ENCODE results near the gene LCE2D. TPM values are rescaled to one million over a fixed set of nuclear protein-coding genes. Genes with fewer than 3 reads are reported as not detected.

The LCE2D gene
- total RNA-seq (ENCODE audit: low replicate concordance) = not detected in 2 replicates

GRCh38 chr1:152663098-152663497 is at the start of gene LCE2D:
Gene LCE2D (plus strand): TSS chr1:152663380. CDS start chr1:152664106, 726 bp downstream.

GRCh38 chr1:152613511-152613910 is 49.7 kb upstream of the LCE2D start, which contains the start of gene LCE3B:
Gene LCE3B (plus strand): TSS chr1:152613811. CDS start chr1:152613811, 0 bp downstream.

GRCh38 chr1:152622803-152623202 is 40.4 kb upstream of the LCE2D start, which contains the start of gene LCE3A:
Gene LCE3A (minus strand): TSS chr1:152623103. CDS start chr1:152623103, 0 bp downstream.

GRCh38 chr1:152674983-152675382 is 11.8 kb downstream of the LCE2D start, which contains the start of gene LCE2C:
Gene LCE2C (plus strand): TSS chr1:152675279. CDS start chr1:152676016, 737 bp downstream.

GRCh38 chr1:152685823-152686222 is 22.6 kb downstream of the LCE2D start, which contains the start of gene LCE2B:
Gene LCE2B (plus strand): TSS chr1:152686123. CDS start chr1:152686844, 721 bp downstream.

GRCh38 chr1:152697701-152698600 is 34.8 kb downstream of the LCE2D start, which contains the start of gene LCE2A:
Gene LCE2A (plus strand): TSS chr1:152698345. CDS start chr1:152698902, 557 bp downstream.

GRCh38 chr1:152707860-152708259 is 44.7 kb downstream of the LCE2D start, which contains the start of gene LCE4A:
Gene LCE4A (plus strand): TSS chr1:152708160. CDS start chr1:152709076, 916 bp downstream.

Other genes starting within 250 kb of the LCE2D start
- not detected in 2 replicates for gene CRNN, start 249.1 kb upstream of the LCE2D start, total RNA-seq (ENCODE audit: low replicate concordance)
- not detected in 2 replicates for gene LCE5A, start 152.6 kb upstream of the LCE2D start, total RNA-seq (ENCODE audit: low replicate concordance)
- not detected in 2 replicates for gene CRCT1, start 148.9 kb upstream of the LCE2D start, total RNA-seq (ENCODE audit: low replicate concordance)
- not detected in 2 replicates for gene LCE3E, start 96.6 kb upstream of the LCE2D start, total RNA-seq (ENCODE audit: low replicate concordance)
- gene LCE3D, start 82.9 kb upstream of the LCE2D start, total RNA-seq (ENCODE audit: low replicate concordance) = not detected in 2 replicates
- gene LCE3C, start 63.1 kb upstream of the LCE2D start, total RNA-seq (ENCODE audit: low replicate concordance) = not detected in 2 replicates
- not detected in 2 replicates for gene LCE3B, start 49.6 kb upstream of the LCE2D start, total RNA-seq (ENCODE audit: low replicate concordance)
- not detected in 2 replicates for gene LCE3A, start 40.3 kb upstream of the LCE2D start, total RNA-seq (ENCODE audit: low replicate concordance)
- not detected in 2 replicates for gene LCE2C, start 11.9 kb downstream of the LCE2D start, total RNA-seq (ENCODE audit: low replicate concordance)
- gene LCE2B, start 22.7 kb downstream of the LCE2D start, total RNA-seq (ENCODE audit: low replicate concordance) = not detected in 2 replicates
- not detected in 2 replicates for gene LCE2A, start 35.0 kb downstream of the LCE2D start, total RNA-seq (ENCODE audit: low replicate concordance)
- not detected in 2 replicates for gene LCE4A, start 44.8 kb downstream of the LCE2D start, total RNA-seq (ENCODE audit: low replicate concordance)
- not detected in 2 replicates for gene KPRP, start 94.6 kb downstream of the LCE2D start, total RNA-seq (ENCODE audit: low replicate concordance)
- gene LCE1F, start 111.8 kb downstream of the LCE2D start, total RNA-seq (ENCODE audit: low replicate concordance) = not detected in 2 replicates
- gene LCE1E, start 122.9 kb downstream of the LCE2D start, total RNA-seq (ENCODE audit: low replicate concordance) = not detected in 2 replicates
- gene LCE1D, start 133.3 kb downstream of the LCE2D start, total RNA-seq (ENCODE audit: low replicate concordance) = not detected in 2 replicates
- not detected in 2 replicates for gene LCE1C, start 143.3 kb downstream of the LCE2D start, total RNA-seq (ENCODE audit: low replicate concordance)
- not detected in 2 replicates for gene LCE1B, start 148.6 kb downstream of the LCE2D start, total RNA-seq (ENCODE audit: low replicate concordance)
- not detected in 2 replicates for gene LCE1A, start 164.1 kb downstream of the LCE2D start, total RNA-seq (ENCODE audit: low replicate concordance)
- not detected in 2 replicates for gene LCE6A, start 179.5 kb downstream of the LCE2D start, total RNA-seq (ENCODE audit: low replicate concordance)
- not detected in 2 replicates for gene LCE7A, start 196.6 kb downstream of the LCE2D start, total RNA-seq (ENCODE audit: low replicate concordance)
- 0.35 TPM in 1 of 2 replicates, not detected in the other for gene SMCP, start 214.9 kb downstream of the LCE2D start, total RNA-seq (ENCODE audit: low replicate concordance)
- gene IVL, start 245.2 kb downstream of the LCE2D start, total RNA-seq (ENCODE audit: low replicate concordance) = not detected in 2 replicates